Neuron (in vitro differentiated cells): ENCODE measurements around the gene ARHGEF33.

Experiments
- H2AFZ ChIP-seq: one replicate; pipeline ENCODE4 v1.6.1; 2013; ENCODE audit warnings: low read depth, mild to moderate bottlenecking, inconsistent platforms, low read length, moderate library complexity
- H3K27me3 ChIP-seq: one replicate; pipeline ENCODE4 v1.6.1; 2013; ENCODE audit warnings: low read length; ENCODE audit not compliant: insufficient read depth
- H3K36me3 ChIP-seq: one replicate; pipeline ENCODE4 v1.6.1; 2013; ENCODE audit warnings: low read length; ENCODE audit not compliant: insufficient read depth
- H3K4me1 ChIP-seq: one replicate; pipeline ENCODE4 v1.6.1; 2013; ENCODE audit warnings: low read length; ENCODE audit not compliant: insufficient read depth
- H3K4me3 ChIP-seq: 2 replicates; pipeline ENCODE4 v1.5.1; 2013; ENCODE audit warnings: mild to moderate bottlenecking, low read length, moderate library complexity
- H3K9me3 ChIP-seq: one replicate; pipeline ENCODE4 v1.6.1; 2013; ENCODE audit warnings: low read length

The ARHGEF33 gene

DNA sequence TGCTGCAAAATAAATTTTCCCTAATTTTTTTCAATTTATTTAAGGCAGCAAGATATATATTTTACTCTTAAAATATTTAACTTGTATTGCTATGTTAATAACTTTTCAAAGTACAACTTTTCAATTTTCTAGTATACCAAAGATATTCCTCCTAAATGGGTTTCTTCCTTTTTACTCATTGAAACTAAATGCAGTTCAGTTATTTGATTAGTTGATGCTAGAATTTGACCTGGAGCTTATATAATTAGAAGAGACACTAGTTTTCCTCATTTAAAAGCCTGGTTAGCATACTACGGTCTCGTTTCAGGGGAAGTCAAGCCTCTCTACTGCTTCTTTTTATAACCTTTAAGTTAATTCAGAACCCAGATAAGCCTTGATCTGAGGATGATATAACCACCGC lies at the start of gene ARHGEF33:
Gene ARHGEF33 (plus strand): TSS at position 301 of the 400 bp plus-strand sequence. CDS start 29,573 bp downstream, outside the sequence.
- Histone ChIP-seq H3K4me1 (no peaks in the 10 kb centered on the region), H3K27me3 (no peaks in the 10 kb centered on the region), H2AFZ (no peak within 1 kb of the TSS), H3K4me3 (no peak within 1 kb of the TSS), H3K36me3 (no peaks in the 10 kb centered on the region), H3K9me3 (peaks cover 3% of the 10 kb centered on the region)

GRCh38 chr2:38850045-38850444 lies 39.6 kb upstream of the ARHGEF33 start:
- H3K36me3 ChIP-seq: peaks cover 61% of the 10 kb centered on the region

DNA sequence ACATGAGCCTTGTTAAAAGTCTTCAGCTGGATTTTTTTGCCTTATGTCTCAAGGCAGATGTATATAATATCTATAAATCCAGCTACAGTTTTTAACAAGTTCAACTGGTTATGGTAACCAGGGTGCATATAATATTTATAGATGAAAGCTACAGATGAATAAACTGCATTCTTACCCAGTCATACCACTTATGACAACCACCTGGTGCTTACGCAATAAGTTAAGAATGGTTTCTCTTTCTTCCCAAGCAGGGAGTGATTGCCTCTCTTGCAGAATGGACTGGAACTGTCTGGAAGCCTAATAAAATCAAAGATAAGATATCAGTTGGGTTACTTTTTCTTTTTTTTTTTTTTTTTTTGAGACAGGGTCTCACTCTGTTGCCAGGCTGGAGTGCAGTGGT lies 33.5 kb upstream of the ARHGEF33 start:
- no peaks in the 10 kb centered on the region for H3K4me1 ChIP-seq
- H3K9me3 ChIP-seq: peaks cover 2% of the 10 kb centered on the region
- H3K27me3 ChIP-seq: no peaks in the 10 kb centered on the region
- no peak overlapping the region for H2AFZ ChIP-seq
- no peak overlapping the region for H3K4me3 ChIP-seq
- peaks cover 78% of the 10 kb centered on the region for H3K36me3 ChIP-seq

More at GRCh38 chr2:38850045-38850444, 39.6 kb upstream of the ARHGEF33 start:
- Histone ChIP-seq H2AFZ (no peak overlapping the region), H3K9me3 (no peaks in the 10 kb centered on the region), H3K27me3 (no peaks in the 10 kb centered on the region), H3K4me1 (no peaks in the 10 kb centered on the region), H3K4me3 (no peak overlapping the region)

DNA sequence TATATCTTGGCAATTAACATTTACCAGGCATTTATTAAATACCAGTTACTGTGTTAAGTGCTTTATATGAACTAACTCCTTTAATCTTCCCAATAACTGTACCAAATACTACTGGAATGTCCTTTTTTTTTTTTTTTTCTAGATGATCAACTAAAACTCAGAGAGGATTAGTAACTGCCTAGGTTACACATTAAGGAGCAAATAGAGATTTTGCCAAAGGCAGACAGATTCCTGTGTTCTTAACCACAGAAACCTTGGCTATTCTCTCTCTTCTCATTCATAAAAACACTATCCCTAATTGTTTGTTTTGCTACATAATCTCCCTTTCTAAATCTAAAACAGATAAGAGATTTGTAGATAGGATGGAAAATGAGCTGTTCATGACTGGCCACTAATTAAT lies 27.2 kb upstream of the ARHGEF33 start:
- Histone ChIP-seq H3K4me1 (no peaks in the 10 kb centered on the region), H3K4me3 (no peak overlapping the region), H3K36me3 (peaks cover 65% of the 10 kb centered on the region), H2AFZ (no peak overlapping the region), H3K27me3 (no peaks in the 10 kb centered on the region), H3K9me3 (peaks cover 2% of the 10 kb centered on the region)

GRCh38 chr2:38863061-38863695 lies 26.5 kb upstream of the ARHGEF33 start:
- H3K4me3 ChIP-seq: no peak overlapping the region
- H3K4me1 ChIP-seq: no peaks in the 10 kb centered on the region
- H3K36me3 ChIP-seq: peaks cover 67% of the 10 kb centered on the region
- H3K9me3 ChIP-seq: peaks cover 2% of the 10 kb centered on the region
- H2AFZ ChIP-seq: no peak overlapping the region
- H3K27me3 ChIP-seq: no peaks in the 10 kb centered on the region

- no peak overlapping the region for H3K4me3 ChIP-seq
- H3K4me1 ChIP-seq: no peaks in the 10 kb centered on the region
- H3K27me3 ChIP-seq: no peaks in the 10 kb centered on the region
- peaks cover 31% of the 10 kb centered on the region for H3K36me3 ChIP-seq
- H3K9me3 ChIP-seq: peaks cover 3% of the 10 kb centered on the region
- H2AFZ ChIP-seq: no peak overlapping the region
Observed at GRCh38 chr2:38866773-38867443, 22.8 kb upstream of the ARHGEF33 start.

GRCh38 chr2:38871432-38871831 lies 18.2 kb upstream of the ARHGEF33 start:
- Histone ChIP-seq H3K27me3 (no peaks in the 10 kb centered on the region), H3K9me3 (peaks cover 3% of the 10 kb centered on the region), H3K4me1 (peaks cover 10% of the 10 kb centered on the region), H3K36me3 (peaks cover 12% of the 10 kb centered on the region), H2AFZ (no peak overlapping the region), H3K4me3 (no peak overlapping the region)

- Histone ChIP-seq H3K9me3 (peaks cover 3% of the 10 kb centered on the region), H3K4me1 (peaks cover 14% of the 10 kb centered on the region), H3K27me3 (no peaks in the 10 kb centered on the region), H3K4me3 (no peak overlapping the region), H2AFZ (no peak overlapping the region), H3K36me3 (no peaks in the 10 kb centered on the region)
Observed at GRCh38 chr2:38873763-38874162, 15.9 kb upstream of the ARHGEF33 start.

DNA sequence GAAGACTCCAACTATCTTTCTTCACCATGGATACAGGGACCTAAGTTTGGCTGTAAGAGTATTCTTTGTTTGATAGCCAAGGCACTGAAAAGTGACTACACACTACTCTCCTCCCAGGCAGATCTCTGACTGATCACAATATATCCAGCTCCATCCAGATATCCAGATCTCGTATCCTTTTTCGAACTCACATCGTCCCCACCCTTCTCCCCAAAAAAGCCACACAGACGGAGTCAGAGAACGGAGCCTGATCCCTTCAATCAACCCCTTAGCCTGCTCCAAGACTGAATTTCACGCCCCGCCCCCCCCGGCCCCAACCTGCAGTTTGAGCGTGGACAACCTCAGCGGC lies 14.5 kb upstream of the ARHGEF33 start:
- no peaks in the 10 kb centered on the region for H3K36me3 ChIP-seq
- H3K27me3 ChIP-seq: no peaks in the 10 kb centered on the region
- H3K4me3 ChIP-seq: peak overlapping the region; percentile 97
- H3K9me3 ChIP-seq: peaks cover 3% of the 10 kb centered on the region
- H2AFZ ChIP-seq: peak overlapping the region; percentile 99
- H3K4me1 ChIP-seq: peaks cover 14% of the 10 kb centered on the region

DNA sequence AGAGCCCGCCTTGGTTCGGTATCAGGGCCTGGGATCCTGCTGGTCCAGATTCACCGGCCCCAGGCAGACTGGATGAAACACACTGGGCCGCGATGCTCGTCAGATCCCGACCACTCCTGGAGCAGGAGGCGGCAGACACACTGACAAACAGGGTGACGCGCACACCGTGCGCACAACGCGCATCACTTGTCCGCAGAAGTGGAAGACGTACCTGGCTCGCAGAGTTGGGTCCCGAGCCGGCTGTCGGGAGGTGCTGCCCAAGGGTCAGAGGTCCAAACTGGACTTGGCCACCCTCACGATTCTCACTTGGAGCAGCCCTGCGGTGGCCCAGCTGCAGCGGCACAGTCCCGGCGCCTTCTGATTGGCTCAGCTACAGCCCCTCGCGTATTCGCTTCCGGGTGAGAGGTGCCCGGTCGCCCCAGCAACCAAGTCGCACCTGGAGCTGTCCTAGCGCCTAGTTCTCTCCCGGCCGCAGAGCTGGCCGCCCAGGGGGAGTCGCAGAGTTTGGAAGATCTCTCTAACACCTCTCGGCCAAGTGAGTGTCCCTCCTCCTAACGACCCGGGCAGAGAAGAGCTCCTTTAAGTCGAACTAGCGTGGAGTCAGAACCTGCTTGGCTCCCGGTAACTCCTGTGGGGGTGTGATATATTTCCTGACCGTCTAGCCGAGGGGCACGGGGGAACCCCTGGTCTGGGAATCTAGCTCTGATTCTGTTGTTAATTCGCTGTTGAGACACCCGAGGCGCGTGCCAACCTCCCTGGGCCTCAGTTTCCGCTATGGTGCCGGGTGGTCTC lies 13.9 kb upstream of the ARHGEF33 start, which contains the start of the genes DHX57 and MORN2:
Gene DHX57 (minus strand): TSS at position 359 of the 792 bp plus-strand sequence. CDS start 7,529 bp downstream, outside the sequence.
Gene MORN2 (plus strand): TSS at position 401 of the 792 bp plus-strand sequence.
- Histone ChIP-seq H3K36me3 (peaks cover 4% of the 10 kb centered on the region), H3K27me3 (no peaks in the 10 kb centered on the region), H3K9me3 (peaks cover 3% of the 10 kb centered on the region), H3K4me3 (peak within 1 kb of the TSS; percentile 97), H3K4me1 (peaks cover 14% of the 10 kb centered on the region), H2AFZ (peak within 1 kb of the TSS; percentile 99)

GRCh38 chr2:38876407-38876806 lies 13.3 kb upstream of the ARHGEF33 start:
- Histone ChIP-seq H3K4me3 (peak overlapping the region; percentile 97), H3K9me3 (peaks cover 3% of the 10 kb centered on the region), H3K4me1 (peaks cover 14% of the 10 kb centered on the region), H2AFZ (peak overlapping the region; percentile 99), H3K36me3 (peaks cover 9% of the 10 kb centered on the region), H3K27me3 (no peaks in the 10 kb centered on the region)

GRCh38 chr2:38886063-38886462 lies 3.6 kb upstream of the ARHGEF33 start:
- no peaks in the 10 kb centered on the region for H3K4me1 ChIP-seq
- H3K27me3 ChIP-seq: no peaks in the 10 kb centered on the region
- peaks cover 6% of the 10 kb centered on the region for H3K36me3 ChIP-seq
- no peak overlapping the region for H2AFZ ChIP-seq
- no peak overlapping the region for H3K4me3 ChIP-seq
- H3K9me3 ChIP-seq: peaks cover 3% of the 10 kb centered on the region

DNA sequence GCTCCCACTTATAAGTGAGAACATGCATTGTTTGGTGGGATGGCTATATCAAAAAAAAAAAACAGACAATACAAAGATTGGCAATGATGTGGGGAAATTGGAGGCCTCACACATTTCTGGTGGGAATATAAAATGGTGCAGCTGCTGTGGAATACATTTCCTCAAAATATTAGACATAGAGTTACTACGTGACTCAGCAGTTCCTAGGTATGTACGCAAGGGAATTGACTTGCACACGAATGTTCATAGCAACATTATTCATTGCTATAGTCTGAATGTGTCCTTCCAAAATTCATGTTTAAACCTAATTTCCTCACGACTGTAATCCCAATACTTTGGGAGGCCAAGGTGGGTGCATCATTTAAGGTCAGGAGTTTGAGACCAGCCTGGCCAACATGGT lies 2.3 kb upstream of the ARHGEF33 start:
- Histone ChIP-seq H3K27me3 (no peaks in the 10 kb centered on the region), H3K4me1 (no peaks in the 10 kb centered on the region), H3K9me3 (peaks cover 3% of the 10 kb centered on the region), H2AFZ (no peak overlapping the region), H3K36me3 (peaks cover 2% of the 10 kb centered on the region), H3K4me3 (no peak overlapping the region)
